ENCODE data around the gene MSANTD4.
"Not testable (repeated sequence)": the region's sequence is repeated elsewhere in the genome, so short reads cannot be mapped to it uniquely, and the experiment has no call there.

The MSANTD4 gene

GRCh38 chr11:106021967-106022794, at the start of gene MSANTD4:
MSANTD4 (minus strand) TSS chr11:106022240; CDS start chr11:106010917, 11,323 bp downstream.
- peak; percentile 98 to 100 (median 99) for DNase-seq

- DNase-seq, result no peak
These were observed 48.6 kb upstream of the MSANTD4 start for GRCh38 chr11:106070606-106071005.

- no peak for DNase-seq
These were observed 41.0 kb upstream of the MSANTD4 start for GRCh38 chr11:106063009-106063408.

GRCh38 chr11:106061954-106062949, 40.2 kb upstream of the MSANTD4 start:
- no peak for DNase-seq

- DNase-seq, result no peak
These were observed 39.3 kb upstream of the MSANTD4 start for GRCh38 chr11:106061249-106061784.

DNA sequence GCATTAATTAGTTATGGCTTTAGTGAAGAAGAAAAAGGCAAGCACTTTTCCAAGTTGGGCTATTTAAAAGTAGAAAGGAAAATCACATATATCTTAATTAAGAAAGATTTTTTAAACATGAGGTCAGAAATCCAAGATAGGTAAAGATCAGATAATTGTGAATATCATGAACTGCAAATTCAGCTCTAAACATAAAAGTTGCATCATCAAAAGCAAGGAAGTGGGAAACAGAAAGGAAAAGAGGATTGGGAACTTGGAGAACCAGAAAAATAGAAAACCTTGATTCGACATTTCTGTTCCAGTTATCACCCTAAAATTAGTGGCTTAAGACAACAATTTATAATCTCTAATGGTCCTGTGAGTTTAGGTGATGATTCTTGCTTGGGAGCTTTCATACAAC, 37.6 kb upstream of the MSANTD4 start:
- no peak for DNase-seq

DNA sequence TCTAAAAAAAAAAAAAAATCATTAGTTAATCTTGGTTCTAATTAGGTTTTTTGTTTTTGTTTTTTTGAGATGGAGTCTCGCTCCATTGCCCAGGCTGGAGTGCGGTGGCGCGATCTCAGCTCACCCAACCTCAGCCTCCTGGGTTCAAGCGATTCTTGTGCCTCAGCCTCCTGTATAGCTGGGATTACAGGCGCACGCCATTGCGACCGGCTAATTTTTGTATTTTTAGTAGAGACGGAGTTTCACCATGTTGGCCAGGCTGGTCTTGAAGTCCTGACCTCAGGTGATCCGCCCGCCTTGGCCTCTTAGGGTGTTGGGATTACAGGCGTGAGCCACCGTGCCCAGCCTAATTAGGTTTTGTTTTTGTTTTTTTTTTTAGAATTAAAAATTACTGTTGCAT, 36.3 kb upstream of the MSANTD4 start:
- DNase-seq, result not testable (repeated sequence)

DNA sequence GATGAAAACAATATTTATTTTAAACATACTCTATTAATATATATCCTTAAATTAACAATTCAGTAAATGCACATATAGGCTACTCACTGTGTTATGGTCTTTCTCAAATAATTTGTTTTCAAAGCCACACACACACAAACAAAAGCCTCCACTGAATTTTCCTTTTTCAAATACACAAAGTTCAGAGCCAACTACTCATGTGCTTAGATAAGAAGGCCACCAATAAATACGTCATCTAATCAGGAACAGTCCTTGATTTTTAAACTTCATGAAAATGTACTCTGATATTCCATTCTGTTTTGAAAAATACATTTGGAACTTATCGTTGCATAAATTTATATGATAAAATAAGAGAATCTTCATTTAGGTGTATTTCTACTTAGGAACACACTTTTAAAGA, 29.1 kb upstream of the MSANTD4 start:
- no peak for DNase-seq

GRCh38 chr11:106049727-106050476, 27.9 kb upstream of the MSANTD4 start:
- DNase-seq, result no peak

GRCh38 chr11:106047631-106048030, 25.6 kb upstream of the MSANTD4 start:
- DNase-seq, result no peak

GRCh38 chr11:106043540-106043939, 21.5 kb upstream of the MSANTD4 start:
- no peak for DNase-seq

GRCh38 chr11:106032861-106033260, 10.8 kb upstream of the MSANTD4 start:
- DNase-seq, result no peak

- no peak for DNase-seq
These were observed 9.9 kb upstream of the MSANTD4 start for GRCh38 chr11:106031936-106032335.

DNA sequence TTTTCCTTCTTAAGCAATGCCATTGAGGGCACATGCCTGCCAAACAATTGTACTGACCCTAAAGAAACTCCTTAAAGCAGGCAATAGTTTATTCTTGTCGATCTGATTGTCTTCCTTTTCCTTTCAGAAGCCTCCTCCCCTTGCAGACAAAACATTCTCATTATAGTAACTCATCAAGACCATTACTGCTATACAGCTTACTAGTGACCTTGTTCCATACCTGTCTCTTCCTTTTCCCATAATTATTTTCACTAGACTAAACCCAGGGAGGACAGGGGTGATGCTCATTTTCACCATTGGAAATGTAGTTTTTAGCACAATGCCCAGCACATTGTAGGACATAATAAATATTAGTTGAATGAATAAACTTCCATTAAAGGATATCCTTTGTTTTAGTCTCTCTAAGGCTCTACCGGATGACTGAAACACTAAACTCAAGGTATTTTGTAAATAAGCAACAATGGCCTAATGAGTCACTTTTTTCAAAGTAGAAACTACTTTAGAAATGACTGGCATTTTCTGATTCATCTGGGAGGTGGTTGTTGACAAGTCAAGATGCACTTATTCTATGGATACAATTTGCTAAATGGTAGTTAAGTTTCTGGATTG, 9.3 kb upstream of the MSANTD4 start:
- no peak for DNase-seq

DNA sequence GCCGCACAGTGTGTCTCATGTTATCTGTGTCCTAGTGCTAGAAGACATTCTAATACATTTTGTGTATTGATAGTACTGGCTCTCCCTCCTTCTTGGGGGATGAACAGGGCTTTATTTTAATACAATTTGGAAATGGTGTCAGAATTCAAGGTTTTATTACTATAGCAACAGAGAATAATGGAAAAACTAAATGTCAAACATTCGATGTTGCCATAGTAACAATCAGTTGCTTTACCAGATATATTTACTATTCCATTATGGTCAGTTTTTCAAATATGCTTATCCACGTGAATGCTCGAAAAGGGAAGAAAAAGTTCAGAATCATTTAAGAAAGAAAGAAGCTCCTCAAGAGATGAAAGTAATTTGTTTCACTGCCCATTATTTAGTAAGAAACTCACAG, 8.6 kb upstream of the MSANTD4 start:
- DNase-seq, result no peak

DNA sequence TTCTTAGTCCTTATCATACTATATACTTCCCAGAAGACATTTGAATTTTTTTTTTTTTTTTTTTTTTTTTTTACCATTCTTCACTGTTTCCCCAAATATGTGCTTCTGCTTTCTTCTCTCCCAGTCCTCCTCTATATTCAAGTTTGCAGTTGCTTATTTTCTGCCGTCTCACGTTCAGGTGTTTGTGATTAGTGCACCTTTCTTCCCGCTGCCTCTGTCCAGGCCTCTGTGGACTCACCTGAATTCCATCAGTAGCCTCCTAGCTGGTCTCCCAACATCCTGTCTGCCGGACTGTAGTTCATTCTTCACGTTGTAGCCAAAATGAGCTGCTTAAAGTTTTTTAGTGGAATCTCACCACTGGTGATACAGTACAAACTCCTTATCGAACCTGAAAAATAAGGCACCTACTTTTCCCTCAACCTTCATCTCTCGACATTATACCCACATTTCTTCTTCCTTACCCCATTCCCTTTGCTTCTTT, 795 bp upstream of the MSANTD4 start:
- DNase-seq, result no peak

GRCh38 chr11:106021181-106021966, 666 bp downstream of the MSANTD4 start:
- DNase-seq, result peak in 1 of 3 experiments; percentile 82

GRCh38 chr11:106017093-106017492, 4.9 kb downstream of the MSANTD4 start:
- DNase-seq, result no peak

DNA sequence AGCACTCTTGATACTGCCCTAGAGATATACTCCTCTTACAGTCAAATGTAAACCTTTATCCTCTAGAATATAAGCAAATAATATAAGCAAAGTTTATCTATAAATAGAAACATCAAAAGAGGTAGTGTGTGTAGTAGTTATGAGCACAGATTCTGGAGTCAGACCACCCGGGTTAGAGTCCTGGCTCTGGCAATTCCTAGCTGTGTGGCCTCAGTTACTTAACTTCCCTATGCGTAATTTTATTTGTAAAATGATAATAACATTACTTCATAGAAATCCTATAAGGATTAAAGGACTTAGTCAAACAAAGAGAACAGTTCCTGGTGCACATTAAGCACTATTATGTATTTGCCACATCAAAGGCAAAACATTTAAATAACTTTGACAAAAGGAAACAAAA, 7.0 kb downstream of the MSANTD4 start:
- DNase-seq, result no peak

- peak in 2 of 3 experiments; percentile 13 to 74 for DNase-seq
These were observed 7.4 kb downstream of the MSANTD4 start for GRCh38 chr11:106014620-106015019.

DNA sequence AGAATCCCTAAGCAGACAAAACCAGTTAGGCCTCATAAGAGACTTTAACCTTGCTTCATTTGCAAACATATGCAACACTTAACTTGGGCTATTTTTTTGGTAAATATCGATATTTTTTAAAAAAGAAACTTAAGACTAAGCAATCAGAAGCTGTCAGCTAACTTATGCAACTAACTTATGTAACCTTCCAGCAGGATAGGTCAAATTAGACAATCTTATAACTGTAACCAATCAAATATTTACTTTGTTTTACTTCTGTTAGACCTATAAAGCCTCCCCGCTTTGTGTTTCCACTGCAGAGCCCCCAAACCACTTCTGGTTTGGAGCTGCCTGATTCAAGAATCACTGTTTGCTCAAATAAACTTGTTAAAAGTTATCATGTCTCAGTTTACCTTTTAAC, 8.0 kb downstream of the MSANTD4 start:
- DNase-seq, result no peak
